ENCODE results near the gene CFAP206.

Gene CFAP206, protein sequence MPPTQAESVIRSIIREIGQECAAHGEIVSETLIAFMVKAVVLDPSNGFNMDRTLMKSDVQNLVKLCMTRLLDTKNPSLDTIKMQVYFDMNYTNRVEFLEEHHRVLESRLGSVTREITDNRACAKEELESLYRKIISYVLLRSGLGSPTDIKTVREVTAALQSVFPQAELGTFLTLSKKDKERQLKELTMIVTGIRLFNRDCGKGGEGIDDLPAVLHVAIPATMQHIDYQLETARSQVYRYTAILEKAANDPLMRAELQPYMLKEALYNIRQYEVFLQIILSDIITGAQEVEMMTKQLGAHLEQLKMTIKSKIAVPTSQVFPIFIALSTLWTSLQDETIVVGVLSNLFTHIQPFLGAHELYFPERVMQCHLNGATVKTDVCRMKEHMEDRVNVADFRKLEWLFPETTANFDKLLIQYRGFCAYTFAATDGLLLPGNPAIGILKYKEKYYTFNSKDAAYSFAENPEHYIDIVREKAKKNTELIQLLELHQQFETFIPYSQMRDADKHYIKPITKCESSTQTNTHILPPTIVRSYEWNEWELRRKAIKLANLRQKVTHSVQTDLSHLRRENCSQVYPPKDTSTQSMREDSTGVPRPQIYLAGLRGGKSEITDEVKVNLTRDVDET

DNA sequence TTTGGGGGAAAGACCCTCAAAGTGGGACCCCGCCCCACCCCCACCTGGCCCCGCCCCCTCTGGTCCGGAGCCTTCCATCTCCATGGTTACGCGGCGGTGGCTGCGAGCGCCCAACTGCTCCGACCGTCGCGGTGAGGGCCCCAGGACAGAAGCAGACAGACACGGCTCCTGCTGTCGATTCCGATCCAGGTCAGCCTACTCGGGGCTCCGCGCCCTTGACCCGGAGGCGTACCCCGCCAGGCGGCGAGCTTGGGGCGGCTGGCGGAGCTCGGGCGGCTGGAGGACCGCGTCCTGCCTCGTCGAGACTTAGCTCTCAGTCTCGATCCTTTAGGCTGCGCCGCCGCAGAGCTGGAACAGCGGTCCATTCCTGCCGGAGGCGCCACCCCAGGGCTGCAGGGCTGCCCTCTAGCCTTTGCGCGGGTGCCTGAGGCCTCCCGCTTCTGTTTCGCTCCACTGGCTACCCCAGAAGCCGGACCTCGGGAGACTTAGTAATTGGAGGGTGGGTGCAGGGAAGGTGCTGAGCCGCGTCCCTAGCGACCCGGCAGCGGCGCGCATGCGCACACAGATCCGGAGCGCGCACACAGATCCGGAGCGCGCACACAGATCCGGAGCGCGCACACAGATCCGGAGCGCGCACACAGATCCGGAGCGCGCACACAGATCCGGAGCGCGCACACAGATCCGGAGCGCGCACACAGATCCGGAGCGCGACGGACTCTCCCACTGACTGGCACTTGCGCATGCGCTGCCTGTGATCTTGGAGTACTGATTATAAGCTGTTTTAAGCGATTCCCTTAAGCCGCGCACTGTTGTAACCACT is at the start of gene CFAP206:
CFAP206 (plus strand) TSS at position 72 of the 820 bp plus-strand sequence. CDS start 1,868 bp downstream, outside the sequence.
- peak; percentile 75 to 84 for DNase-seq

DNA sequence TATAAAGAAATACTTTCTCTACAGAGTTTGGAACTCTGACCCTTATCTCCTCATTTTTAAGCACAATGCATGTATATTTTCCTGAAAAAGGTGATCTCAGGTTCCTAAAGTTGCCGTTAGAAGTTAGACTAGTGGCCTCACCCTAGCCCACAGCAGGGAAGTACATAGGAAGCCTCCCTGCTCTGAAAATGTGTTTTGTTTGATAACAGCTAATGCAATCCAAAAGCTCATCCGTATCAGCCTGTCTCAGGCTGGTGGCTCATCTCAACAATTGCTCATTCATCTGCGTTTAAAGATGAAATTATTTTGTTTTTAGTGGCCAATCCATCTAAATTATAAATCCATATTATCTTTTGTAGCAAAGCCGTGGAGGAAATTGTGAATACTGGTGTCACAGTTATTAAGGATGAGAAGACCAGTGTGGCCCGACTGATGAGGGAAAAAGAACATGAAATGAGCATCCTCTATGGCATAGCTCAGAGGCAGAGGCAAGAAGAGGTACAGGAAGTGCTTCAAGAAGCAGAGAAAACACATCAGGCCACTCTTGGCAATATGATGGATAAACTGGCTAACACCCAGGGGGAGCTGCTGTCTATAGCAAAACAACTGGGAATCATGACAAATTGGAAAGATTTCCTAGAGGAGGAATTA is 43.0 kb upstream of the CFAP206 start:
- no peak for DNase-seq

DNA sequence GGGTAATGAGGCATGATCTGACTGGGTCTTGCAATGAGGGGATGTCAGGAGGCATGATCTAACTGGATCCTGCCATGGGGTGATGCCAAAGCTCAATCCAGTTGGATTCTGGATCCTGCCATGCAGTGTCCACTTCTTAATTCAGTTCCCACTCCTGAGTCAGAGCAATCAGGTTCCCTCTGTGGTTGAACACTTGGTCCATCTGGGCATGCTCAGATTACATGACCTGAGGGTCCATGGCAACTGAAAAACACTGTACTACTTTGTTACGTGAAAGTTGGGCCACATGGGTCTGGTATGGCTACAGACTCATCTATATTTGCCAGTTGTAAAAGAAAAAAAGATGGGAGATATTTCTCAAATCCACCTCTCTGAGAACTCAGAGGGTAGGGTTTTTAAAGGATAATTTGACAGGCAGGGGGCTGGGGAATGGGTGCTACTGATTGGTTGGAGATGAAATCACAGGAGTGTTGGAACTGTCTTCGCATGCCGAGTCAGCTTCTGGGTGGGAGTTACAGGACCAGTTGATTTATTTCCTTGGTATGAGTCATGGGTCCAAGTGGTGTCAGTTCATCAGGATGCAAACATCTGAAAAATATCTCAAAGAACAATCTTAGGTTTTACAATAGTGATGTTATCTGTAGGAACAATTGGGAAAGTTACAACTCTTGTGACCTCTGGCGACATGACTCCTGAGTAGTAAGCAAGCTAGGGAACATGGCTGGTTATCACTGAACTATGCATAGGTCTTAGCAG is 41.5 kb upstream of the CFAP206 start:
- no peak for DNase-seq

DNA sequence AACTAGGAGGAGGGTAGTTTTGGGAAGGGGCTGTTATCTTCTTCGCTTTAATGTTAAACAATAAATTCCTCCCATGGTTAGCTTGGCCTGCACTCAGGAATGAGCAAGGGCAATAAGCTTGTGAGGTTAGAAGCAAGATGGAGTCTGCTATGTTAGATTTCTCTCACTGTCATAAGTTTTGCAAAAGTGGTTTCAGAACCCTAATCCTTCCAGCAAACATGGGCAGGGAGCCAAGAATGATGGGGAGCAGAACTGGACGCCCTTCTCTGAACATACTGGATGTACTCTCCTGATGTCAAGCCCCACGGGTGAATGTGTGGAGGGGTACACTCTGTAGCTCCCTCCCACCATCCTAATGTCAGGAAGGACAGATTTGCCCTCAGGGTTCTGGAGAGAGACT is 40.9 kb upstream of the CFAP206 start:
- DNase-seq, result no peak

DNA sequence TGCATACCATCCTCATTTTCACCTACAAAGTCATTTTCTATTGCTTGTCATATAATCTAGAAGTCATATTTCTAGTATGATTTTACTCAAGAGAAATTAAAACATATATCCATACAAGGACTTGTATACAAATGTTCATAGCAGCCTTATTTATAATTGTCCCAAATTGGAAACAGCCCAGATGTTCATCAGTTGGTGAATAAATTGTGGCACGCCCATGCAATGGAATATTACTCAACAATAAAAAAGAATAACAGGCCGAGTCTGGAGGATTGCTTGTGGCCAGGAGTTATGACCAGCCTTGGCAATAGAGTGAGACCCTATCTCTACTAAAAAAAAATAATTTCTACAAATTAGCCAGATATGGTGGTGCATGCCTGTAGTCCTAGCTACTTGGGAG is 34.4 kb upstream of the CFAP206 start:
- no peak for DNase-seq

DNA sequence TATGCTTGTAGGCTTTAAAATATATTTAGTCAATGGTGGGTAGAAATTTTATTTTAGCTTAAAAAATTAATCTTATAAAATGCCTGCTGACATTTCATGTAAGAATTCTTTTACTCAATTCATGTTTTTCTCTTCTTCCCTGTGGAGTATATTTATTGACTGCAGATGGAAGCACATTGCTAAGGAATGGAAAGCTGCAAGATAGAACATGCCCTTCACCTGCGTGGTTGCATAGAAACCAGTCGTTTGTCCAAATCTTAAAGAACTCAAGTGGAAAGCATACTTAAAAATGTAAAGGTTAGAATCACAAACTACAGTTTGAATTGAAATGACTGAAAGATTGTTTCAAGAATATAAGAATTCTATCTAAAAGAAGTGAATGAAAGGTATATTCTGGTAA is 32.5 kb upstream of the CFAP206 start:
- no peak for DNase-seq

DNA sequence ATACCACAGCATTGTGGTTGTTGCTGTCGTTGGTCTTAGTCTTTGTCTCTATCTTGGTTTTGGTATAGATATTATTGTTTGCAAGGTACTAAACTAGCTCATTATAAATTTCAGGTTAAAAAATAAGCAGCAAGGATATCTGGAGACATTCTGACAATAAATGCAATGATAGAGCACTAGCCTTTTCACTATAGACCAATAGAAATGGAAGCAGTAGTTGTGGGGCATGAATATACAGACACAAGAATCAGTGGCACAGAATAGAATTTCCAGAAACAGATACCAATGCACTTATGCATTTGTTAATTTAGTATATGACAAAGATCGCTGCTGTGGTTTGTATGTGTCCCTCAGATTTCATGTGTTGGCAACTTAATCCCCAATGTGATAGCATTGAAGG is 31.1 kb upstream of the CFAP206 start:
- DNase-seq, result no peak

DNA sequence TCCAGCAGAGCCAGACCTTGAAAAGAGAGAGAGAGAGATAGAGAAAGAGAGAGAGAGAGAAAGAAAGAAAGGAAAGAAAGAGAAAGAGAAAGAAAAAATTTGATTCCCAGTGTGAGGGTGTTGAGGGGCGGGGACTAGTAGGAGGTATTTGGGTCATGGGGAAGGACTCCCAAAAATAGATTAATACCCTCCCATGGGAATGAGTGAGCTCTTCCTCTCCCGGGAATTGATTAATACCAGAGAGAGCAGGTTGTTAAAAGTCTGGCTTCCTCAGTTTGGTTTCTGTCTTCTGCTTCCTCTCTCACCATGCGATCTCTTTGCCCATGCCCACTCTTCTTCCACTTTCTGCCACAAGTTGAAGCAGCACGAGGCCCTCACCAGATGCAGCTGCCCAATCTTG is 28.8 kb upstream of the CFAP206 start:
- no peak for DNase-seq

DNA sequence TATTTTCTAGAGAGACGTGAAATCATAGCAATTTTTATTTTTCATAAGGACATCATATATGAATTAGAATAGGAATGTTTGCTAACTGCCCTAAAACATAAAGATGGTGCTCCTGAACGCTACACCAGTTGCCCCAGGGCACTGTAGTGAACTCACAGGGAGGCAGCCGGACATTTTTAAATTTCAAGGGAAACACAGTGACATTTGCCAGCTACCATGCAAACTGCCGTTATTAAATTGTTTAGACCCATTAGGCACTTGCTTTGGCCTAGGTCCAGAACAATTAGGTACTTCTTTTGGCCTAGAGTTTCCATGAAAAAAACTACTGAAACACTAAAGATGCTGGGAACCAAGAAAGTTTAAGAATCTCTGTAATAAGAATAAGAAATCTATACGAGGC is 24.9 kb upstream of the CFAP206 start:
- DNase-seq, result no peak

DNA sequence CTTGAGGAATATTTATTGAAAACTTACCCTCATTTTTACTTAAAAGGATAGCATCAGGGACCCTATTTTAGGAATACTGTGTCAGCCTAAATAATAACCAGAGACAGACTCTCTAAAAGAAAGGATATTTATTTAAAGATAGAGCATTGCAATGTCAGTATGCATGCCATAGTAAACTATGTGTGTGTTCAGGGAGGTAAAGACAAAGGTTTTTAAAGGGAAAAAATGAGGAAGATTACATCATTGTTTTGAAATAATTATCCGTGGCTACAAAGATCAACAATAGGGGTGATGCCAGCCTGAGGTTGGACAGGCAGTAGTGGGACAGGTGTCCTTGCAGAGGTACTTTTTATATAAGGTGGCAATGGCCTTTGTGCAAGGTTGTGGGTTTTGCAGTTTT is 23.7 kb upstream of the CFAP206 start:
- no peak for DNase-seq

DNA sequence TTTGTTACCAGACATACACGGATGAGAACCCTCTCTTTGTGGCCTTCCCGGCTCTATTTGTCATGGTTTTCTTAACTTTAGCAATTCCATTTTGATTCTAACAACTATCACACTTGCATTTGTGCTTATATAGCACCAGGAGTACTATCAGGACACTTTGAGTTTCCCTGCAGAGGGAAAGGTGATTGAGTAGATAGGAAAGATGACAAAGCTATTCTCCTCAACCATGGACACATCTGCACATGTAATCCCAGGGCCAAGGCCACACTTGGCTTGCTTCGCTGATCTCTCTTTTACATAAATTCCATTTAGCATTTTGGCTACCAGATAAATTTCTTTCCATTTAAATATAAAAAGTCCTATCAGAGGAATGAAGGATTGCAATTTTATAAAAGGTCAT is 23.3 kb upstream of the CFAP206 start:
- no peak for DNase-seq

DNA sequence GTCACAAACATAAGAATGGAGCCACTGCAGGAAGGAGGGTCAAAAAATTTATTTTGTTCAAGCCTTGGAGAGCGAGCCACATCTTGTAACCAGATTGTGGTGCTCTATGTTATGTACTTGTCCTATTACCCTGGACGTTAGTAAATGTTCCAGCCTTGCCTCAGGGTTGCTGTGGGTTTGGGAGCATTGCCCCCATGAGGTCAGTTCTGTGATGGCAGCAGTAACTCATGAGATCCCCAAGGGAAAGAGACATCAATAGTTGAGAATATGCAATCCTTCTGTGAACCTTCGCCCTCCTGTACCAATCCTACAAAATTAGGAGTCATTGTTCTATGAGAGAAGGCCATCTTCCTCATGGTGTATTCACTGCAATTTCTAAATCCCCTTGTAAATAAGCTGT is 16.4 kb upstream of the CFAP206 start:
- DNase-seq, result peak; percentile 26 to 55

DNA sequence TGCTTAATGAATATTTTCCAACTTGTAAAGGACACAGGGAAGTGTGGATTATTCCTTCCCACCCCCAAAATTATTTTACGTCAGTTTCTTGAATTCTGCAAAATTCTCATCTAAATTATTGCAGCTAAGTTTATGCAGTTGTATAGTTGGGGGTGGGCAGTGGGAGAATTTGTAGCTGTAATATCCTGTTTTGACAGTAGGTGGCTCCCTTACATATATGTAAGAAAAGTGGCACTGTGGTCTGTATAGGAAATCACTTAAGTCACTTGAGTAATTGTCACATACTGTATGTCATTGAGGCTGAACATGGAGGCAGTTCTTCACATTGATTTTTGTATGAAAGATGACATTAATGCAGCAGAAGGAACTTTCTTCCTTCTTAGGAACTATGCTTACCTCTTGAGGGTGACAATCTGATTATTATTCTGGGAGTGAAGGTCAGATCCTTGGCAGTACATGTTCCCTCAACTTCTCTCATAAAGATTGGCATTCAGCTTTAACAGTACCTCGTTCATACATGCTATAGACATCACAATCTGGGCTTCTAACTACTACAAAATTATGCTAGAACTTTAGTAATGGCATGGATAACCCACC is 14.6 kb upstream of the CFAP206 start:
- peak in 1 of 2 experiments; percentile 70 for DNase-seq

DNA sequence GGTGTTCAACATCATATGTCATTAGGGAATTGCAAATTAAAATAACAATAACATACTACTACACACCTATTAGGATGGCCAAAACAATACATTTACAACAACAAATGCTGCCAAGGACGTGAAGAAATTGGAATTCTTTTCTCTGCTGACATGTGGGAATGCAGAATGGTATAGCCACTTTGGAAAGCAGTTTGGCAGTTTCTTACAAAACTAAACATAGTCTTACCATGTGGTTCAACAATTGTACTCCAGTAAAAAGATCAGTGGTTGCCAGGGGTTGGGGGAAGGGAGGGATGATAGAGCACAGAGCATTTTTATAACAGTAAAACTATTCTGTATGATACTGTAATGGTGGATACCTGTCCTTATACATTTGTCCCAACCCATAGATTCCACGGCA is 12.3 kb upstream of the CFAP206 start:
- no peak for DNase-seq

DNA sequence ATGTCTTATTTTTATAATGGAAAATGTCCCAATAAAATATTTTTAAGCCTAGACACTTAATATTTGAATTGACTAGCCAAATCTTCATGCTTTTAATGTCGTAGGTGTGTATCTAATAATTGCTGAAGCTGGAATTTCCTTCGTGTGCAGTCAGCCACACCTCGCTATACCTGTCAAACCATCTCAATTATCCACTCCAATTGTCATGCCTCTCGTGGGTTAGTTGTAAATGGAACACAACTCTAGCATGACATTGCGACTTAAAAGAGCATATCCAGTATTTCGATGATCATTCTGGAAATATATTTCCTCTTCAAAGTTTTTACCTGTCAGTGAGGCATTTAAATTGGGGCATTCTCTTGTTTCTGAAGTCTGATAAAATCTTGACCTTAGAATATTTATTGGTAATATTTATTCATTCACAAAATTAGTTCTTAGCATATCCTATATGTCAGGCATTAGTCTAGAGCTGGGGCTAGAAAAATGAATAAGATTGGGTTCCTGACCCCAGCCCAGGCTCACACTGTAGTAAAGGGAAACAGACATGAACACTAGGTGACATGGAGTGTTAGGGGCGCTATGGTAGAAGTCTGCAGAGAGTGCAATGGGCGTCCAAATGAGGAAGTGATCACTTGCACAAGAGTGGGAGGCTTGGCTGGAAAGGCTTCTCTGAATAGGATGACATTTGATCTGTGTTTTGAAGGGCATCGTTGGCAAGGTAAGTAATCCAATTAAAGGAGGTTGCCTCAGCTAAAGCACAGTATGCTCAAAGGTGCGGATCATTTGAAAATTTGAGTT is 11.0 kb upstream of the CFAP206 start:
- DNase-seq, result peak in 1 of 2 experiments; percentile 68

DNA sequence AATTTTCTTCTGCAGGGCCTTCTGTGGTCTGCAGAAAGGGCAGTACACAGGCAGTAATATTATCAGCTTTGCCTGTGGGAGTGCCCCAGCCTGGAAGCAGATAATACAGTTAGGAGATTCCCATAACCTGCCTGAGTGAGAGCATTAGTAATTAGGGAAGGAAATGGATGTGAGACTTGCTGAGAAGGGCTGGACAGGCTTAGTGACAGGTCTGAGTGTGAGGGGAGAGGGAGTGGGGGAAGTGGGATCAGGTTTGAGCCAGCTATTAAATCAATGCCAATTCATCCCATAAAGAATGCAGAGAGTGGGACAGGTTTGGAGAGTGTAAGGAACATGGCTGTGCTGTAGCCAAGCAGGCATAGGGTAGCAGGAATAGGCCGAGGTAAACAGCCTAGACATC is 10.1 kb upstream of the CFAP206 start:
- no peak for DNase-seq

DNA sequence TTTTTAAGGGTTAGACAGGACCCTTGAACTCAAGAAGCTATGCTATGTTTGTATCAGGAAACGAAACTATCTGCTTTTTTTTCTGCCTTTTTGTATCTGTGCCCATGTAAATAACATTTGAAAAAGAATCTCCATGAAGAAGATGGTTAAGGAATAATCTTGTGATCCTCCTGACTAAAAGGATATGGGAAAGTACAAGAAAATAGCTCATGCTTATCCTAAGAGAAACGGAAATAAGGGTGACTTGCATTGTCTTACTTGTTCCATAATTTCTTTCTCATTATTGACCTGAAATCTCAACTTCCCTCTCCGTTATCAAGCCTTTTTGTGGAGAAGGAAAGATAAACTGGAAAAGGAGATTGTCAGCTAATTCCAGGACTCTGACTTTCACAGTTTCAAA is 5.9 kb upstream of the CFAP206 start:
- DNase-seq, result no peak

DNA sequence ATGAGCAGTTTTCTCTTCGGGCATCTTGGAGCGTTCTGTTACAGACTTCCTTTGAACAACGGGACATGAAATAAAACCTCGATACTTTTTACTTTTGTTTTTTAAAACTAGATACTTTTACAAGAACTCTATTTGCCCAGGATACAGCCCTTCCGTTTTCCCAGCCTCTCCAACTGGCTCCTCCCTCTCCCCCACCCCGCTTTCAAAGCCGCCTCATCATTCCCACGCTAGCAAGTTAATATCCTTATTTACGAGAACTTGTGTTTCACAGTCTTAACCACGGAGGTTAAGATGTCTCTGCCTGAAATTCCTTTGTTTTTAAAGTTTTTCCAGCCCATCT is 241 bp upstream of the CFAP206 start:
- peak in 1 of 2 experiments; percentile 63 for DNase-seq

DNA sequence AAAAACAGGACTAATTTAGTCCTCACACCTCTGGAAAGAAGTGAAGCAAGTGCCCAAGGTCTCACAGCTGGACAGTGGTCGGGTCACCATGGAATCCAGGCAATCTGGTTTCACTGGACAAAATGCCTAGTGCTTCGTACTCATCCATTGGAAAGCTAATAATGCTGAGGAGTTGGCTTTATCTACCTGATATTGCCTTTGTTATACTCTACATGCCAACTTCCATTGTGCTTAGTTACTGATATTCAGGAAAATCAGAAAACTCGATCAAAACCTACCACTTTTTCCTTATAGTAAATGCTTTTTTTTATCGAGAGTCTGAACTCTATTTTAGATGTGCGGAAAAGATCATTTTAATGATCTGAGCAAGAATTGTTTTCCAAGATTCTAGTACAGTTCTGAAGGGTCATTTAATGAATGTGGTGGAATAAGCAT is 966 bp downstream of the CFAP206 start:
- DNase-seq, result no peak

DNA sequence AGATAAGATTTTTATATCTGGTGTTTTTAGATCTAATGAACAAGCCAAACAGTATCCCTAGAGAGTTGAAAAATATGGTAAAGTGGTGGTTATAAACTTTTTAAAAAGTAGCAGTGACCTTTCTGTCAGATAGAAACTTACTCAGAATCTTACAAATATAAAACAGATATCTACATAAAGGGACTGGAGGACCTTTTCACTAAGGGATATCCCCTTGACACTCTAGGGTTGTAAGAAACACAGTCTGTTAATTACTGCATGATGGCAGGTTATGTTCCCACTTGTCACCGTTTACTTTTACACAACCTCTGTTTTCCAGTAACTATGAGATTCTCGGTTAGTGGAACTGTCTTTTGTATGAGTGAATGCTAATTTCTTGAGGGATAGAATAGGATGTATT is 11.5 kb downstream of the CFAP206 start:
- DNase-seq, result no peak

DNA sequence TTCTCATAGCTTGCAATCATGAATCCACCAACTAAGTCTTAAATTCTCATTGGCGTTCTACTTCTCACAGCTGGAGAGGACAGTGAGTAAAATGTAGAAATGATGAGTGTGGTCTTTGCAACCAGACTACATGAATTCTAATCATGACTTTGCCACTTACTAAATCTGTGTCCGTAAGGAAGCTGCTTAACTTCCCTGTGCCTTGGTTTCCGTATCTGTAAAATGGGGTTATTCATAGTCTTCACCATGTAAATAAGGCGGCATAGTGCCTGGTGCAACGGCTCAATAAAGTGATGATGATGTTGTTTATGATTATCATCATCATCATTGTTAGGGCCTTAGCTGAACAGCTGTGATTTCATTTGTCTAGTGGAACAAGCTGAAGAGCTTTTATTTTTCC is 12.6 kb downstream of the CFAP206 start:
- no peak for DNase-seq
